ENCODE measurements around the gene KBTBD4. TPM values are rescaled to one million over a fixed set of nuclear protein-coding genes. Genes with fewer than 3 reads are reported as not detected.
"Not testable (repeated sequence)": the region's sequence is repeated elsewhere in the genome, so short reads cannot be mapped to it uniquely, and the experiment has no call there.

The KBTBD4 gene
- total RNA-seq, 1 experiment from 2014 or later, result 13.2 TPM

- Histone ChIP-seq H2AFZ (ENCODE audit: low read depth, low read length, poor library complexity, severe bottlenecking) (no peak overlapping the region), H3K27me3 (ENCODE audit: insufficient read depth, low read length) (no peaks in the 10 kb centered on the region), H3K4me2 (ENCODE audit: low read length) (no peak overlapping the region), H3K36me3 (ENCODE audit: control insufficient read depth in 1 of 2, insufficient read depth in 2 of 2, low read length in 2 of 2) (no peaks in the 10 kb centered on the region), H3K79me2 (ENCODE audit: insufficient read depth, low read length) (peaks cover 100% of the 10 kb centered on the region), H3K4me1 (ENCODE audit: control insufficient read depth in 1 of 2, insufficient read depth in 2 of 2, low read length in 2 of 2) (peaks cover 24 to 30% of the 10 kb centered on the region in 2 experiments), H4K20me1 (ENCODE audit: insufficient read depth) (peaks cover 28% of the 10 kb centered on the region; the same call in 1 of the 2 replicates), H3K9ac (ENCODE audit: low read length) (no peak overlapping the region), H3K4me3 (replicated peaks in 1 of 2; ENCODE audit: low read depth in 1 of 2, low read length in 2 of 2) (no peak overlapping the region), H3K27ac (ENCODE audit: low read depth, low read length) (no peak overlapping the region), H3K9me3 (ENCODE audit: control insufficient read depth in 1 of 2, insufficient read depth in 1 of 2, low read depth in 1 of 2, low read length in 2 of 2) (no peaks in the 10 kb centered on the region), H3K9me2 (ENCODE audit: insufficient read depth) (no peaks in the 10 kb centered on the region)
- ATAC-seq (no peak), DNase-seq (ENCODE audit: low read depth, low spot score) (no peak)
- BruUV-seq (replicated peaks), result no TSS peak
- intact Hi-C loops (cut with micrococcal nuclease), result no loop called here
- RAD21 ChIA-PET (ENCODE audit: low non-redundant PET in 1 of 2, low total read pairs in 2 of 2, uncharacterized antibody in 2 of 2, unreplicated experiment in 2 of 2), result no interaction called here
- CTCF ChIA-PET, result no interaction called here
- POLR2A ChIA-PET, result no interaction called here
- TF ChIP-seq ELF1 (IDR thresholded peaks at IDR 0.05; ENCODE audit: borderline replicate concordance, low read depth) (no peak), RAD21 (IDR thresholded peaks at IDR 0.05; ENCODE audit: low read depth) (no peak), ATF3 (IDR thresholded peaks at IDR 0.05) (no peak), POLR2AphosphoS5 (IDR thresholded peaks at IDR 0.05; ENCODE audit: low read depth, low read length) (no peak), CEBPB (IDR thresholded peaks at IDR 0.05; ENCODE audit: low read depth) (no peak), YY1 (IDR thresholded peaks at IDR 0.05; ENCODE audit: extremely low read depth, insufficient replicate concordance, low read depth, low read length) (no peak), SRF (IDR thresholded peaks at IDR 0.05; ENCODE audit: low read depth) (no peak), CTCF (IDR thresholded peaks at IDR 0.05 in 2 of 3, conservative IDR thresholded peaks at IDR 0.05 in 1 of 3; ENCODE audit: borderline replicate concordance in 1 of 3, insufficient read depth in 1 of 3, low read depth in 2 of 3, low read length in 2 of 3) (no peak), ZBTB33 (IDR thresholded peaks at IDR 0.05; ENCODE audit: extremely low read depth, insufficient replicate concordance, low read length) (no peak), SP1 (IDR thresholded peaks at IDR 0.05; ENCODE audit: low read depth) (no peak), MAX (IDR thresholded peaks at IDR 0.05) (no peak), EZH2 (IDR thresholded peaks at IDR 0.05) (no peak), CBX3 (IDR thresholded peaks at IDR 0.05; ENCODE audit: low read depth) (no peak)
Measured at GRCh38 chr11:47527186-47527585, 51.6 kb downstream of the KBTBD4 start.

GRCh38 chr11:47526032-47526431, 52.7 kb downstream of the KBTBD4 start:
- RAD21 ChIA-PET (ENCODE audit: low non-redundant PET in 1 of 2, low total read pairs in 2 of 2, uncharacterized antibody in 2 of 2, unreplicated experiment in 2 of 2); H3K27ac ChIP-seq (ENCODE audit: low read depth, low read length): not testable (repeated sequence)
- POLR2A ChIA-PET, result interaction anchor here (0.6 kb wide), 1 partner anchor 100 kb away, joined by 3 read pairs; the partner anchor contains the start of gene PSMC3

More at GRCh38 chr11:47526032-47526431, 52.7 kb downstream of the KBTBD4 start:
- H3K4me2 ChIP-seq (ENCODE audit: low read length); DNase-seq (ENCODE audit: low read depth, low spot score); BruUV-seq (replicated peaks); H3K9me3 ChIP-seq (ENCODE audit: control insufficient read depth in 1 of 2, insufficient read depth in 1 of 2, low read depth in 1 of 2, low read length in 2 of 2); intact Hi-C loops (cut with micrococcal nuclease); H3K9ac ChIP-seq (ENCODE audit: low read length); H2AFZ ChIP-seq (ENCODE audit: low read depth, low read length, poor library complexity, severe bottlenecking); ATAC-seq; H3K36me3 ChIP-seq (ENCODE audit: control insufficient read depth in 1 of 2, insufficient read depth in 2 of 2, low read length in 2 of 2); H3K27me3 ChIP-seq (ENCODE audit: insufficient read depth, low read length); H3K4me3 ChIP-seq (replicated peaks in 1 of 2; ENCODE audit: low read depth in 1 of 2, low read length in 2 of 2); CTCF ChIA-PET; H3K9me2 ChIP-seq (ENCODE audit: insufficient read depth): not testable (repeated sequence)
- Histone ChIP-seq H3K4me1 (ENCODE audit: control insufficient read depth in 1 of 2, insufficient read depth in 2 of 2, low read length in 2 of 2) (peaks cover 24 to 30% of the 10 kb centered on the region in 2 experiments), H3K79me2 (ENCODE audit: insufficient read depth, low read length) (peaks cover 100% of the 10 kb centered on the region), H4K20me1 (ENCODE audit: insufficient read depth) (peaks cover 28% of the 10 kb centered on the region; the same call in 1 of the 2 replicates)

Measured in HCT116 (cell line).